Kidney (tissue), 14 donors: ENCODE data around the gene BSPRY. TPM values are rescaled to one million over a fixed set of nuclear protein-coding genes. Genes with fewer than 3 reads are reported as not detected.
"Not testable (repeated sequence)": the region's sequence is repeated elsewhere in the genome, so short reads cannot be mapped to it uniquely, and the experiment has no call there.

ENCODE experiments used
- DNase-seq, 5 donors: peaks; one replicate each; pipeline ENCODE4 v3.0.0-alpha.2; 2013 to 2020
- FAIRE-seq: peaks from 2 replicates; lab custom pipeline; 2012; peaks lifted over from hg19 to GRCh38; lab: Jason Lieb, UNC
- H3K27ac ChIP-seq, 2 donors: one replicate each; pipeline ENCODE4 v1.7.0; 2013; ENCODE audit warnings: low read depth in 2 of 2, low read length in 2 of 2, inconsistent platforms in 1 of 2
- H3K27me3 ChIP-seq: one replicate; pipeline ENCODE4 v1.7.1; 2013; ENCODE audit warnings: low read length, inconsistent platforms; ENCODE audit not compliant: control insufficient read depth, insufficient read depth
- H3K36me3 ChIP-seq, 3 donors: one replicate each; pipeline versions ENCODE4 v1.7.0 to v1.7.1; 2013; ENCODE audit warnings: low read length in 3 of 3, control low read depth in 1 of 3, inconsistent platforms in 1 of 3; ENCODE audit not compliant: insufficient read depth in 3 of 3, control insufficient read depth in 2 of 3
- H3K4me1 ChIP-seq, 3 donors: one replicate each; pipeline versions ENCODE4 v1.7.0 to v1.7.1; 2013; ENCODE audit warnings: low read length in 3 of 3, inconsistent platforms in 1 of 3, low read depth in 1 of 3; ENCODE audit not compliant: control insufficient read depth in 2 of 3, insufficient read depth in 2 of 3
- H3K4me3 ChIP-seq, 3 donors: one replicate each; pipeline versions ENCODE4 v1.7.0 to v1.8.1; 2013; ENCODE audit warnings: low read length in 3 of 3, control low read depth in 1 of 3, inconsistent platforms in 1 of 3
- H3K9ac ChIP-seq, 3 donors: one replicate each; pipeline versions ENCODE4 v1.7.0 to v1.7.1; 2013; ENCODE audit warnings: low read length in 3 of 3, control low read depth in 1 of 3, inconsistent platforms in 1 of 3
- H3K9me3 ChIP-seq, 3 donors: one replicate each; pipeline versions ENCODE4 v1.7.0 to v1.7.1; 2013; ENCODE audit warnings: low read length in 3 of 3, control low read depth in 1 of 3, inconsistent platforms in 1 of 3; ENCODE audit not compliant: control insufficient read depth in 2 of 3, insufficient read depth in 1 of 3
- CTCF ChIP-seq: IDR thresholded peaks from 3 replicates; pipeline ENCODE4 v1.5.1; 2012; ENCODE audit warnings: mild to moderate bottlenecking, moderate library complexity, borderline replicate concordance; ENCODE audit not compliant: insufficient read depth; ENCODE audit errors: extremely low read depth
- intact Hi-C: fragments of 100-400 bp; cut with DNase I; formaldehyde crosslinking; loops from one replicate; pipeline ENCODE4 v1.11.1; 2022
- polyA plus RNA-seq: library from polyadenylated mRNA; stranded (reverse); fragments of 350-450 nt; fragmentation: Illumina TruSeq; extraction: RNeasy Lipid Tissue Mini Kit (QIAGEN cat#74804); gene quantifications from one replicate; pipeline ENCODE4 v1.2.3, GENCODE V29; 2014; ENCODE audit warnings: low read depth, low replicate concordance; ENCODE audit not compliant: insufficient read depth
- total RNA-seq: library from RNA; stranded (reverse); fragmentation: NEBNext Ultra II Directional; extraction: Animal tissue kit (Norgen Biotek cat#: 25700); gene quantifications from one replicate; pipeline ENCODE4 v1.2.1, GENCODE V29; 2021
- donor health status: control.
- donor health status: control.
- donor health status: control.
- donor health status: control.
- donor health status: control.
- donor health status: DM: yes; HTN: yes; CAD: no.
- donor health status: Normal renal cell carcinoma (clear cell type).

The BSPRY gene
- total and polyA plus RNA-seq, 2 donors from 2014 or later = 14.5 to 18.0 TPM

GRCh38 chr9:113375057-113376023 is 26.0 kb downstream of the BSPRY start:
- Histone ChIP-seq H3K4me1 (peaks cover 0 to 14% (median 0%) of the 10 kb centered on the region in 3 donors), H3K4me3 (peak overlapping the region in 2 of 3 donors; percentile 43 to 88), H3K27ac (peak overlapping the region; percentile 13 to 61), H3K27me3 (no peaks in the 10 kb centered on the region), H3K9ac (peak overlapping the region in 2 of 3 donors; percentile 5 to 28), H3K36me3 (peaks cover 0 to 10% (median 0%) of the 10 kb centered on the region in 3 donors), H3K9me3 (no peaks in the 10 kb centered on the region)
- DNase-seq = no peak
- intact Hi-C loops = no loop called here
- no peak for FAIRE-seq
- TF ChIP-seq CTCF = no peak

DNA sequence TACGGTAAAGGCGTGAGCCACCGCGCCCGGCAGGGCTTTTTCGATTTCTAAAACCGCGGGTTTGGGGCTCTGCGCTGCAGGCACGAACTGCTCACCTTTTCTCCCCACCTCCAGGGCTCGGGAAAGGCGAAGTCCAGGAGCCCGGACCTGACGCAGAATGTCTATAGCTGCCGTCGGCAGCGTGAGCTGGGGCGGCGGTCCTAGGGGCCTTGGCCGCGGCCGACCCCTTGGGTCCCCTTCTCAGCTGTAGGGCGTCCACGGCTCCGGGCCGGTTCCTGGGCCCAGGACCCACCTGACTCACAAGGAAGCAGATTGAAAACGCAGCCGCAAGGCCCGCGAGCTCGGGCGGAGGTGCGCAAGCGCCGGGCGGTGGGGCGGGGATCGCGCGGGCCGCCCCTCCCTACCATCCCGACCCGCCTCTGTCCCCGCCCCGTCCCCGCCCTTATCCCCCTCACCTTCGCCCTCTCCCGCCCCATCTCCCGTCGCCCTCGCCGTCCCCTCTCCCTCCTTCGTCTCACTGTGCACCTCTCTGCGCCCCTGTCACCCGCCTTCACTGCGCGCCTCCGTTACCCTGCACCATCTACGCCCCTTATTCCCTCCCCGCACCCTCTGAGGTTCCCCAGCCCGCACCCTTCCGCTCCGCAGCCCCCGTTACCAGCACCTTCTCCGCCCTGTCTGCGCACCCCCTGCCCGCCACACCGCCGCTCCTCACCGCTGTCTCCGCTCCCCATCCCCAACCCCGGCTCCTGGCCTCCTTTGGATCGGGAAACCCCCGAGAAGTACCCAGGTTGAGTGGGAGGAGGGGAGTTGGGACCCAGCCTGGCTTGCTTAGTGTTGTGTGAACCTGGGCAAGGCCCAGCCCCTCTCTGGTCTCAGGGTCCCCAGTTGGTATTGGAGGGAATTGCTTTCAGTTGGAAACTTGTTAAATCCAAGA is 27.6 kb downstream of the BSPRY start, which contains the start of gene HDHD3:
HDHD3 (minus strand) TSS at position 353 of the 934 bp plus-strand sequence. CDS start 2,632 bp downstream, outside the sequence.
- Histone ChIP-seq H3K9ac (peak within 1 kb of the TSS; percentile 50 to 91 (median 90)), H3K27ac (peak within 1 kb of the TSS; percentile 85 to 90), H3K9me3 (no peaks in the 10 kb centered on the region), H3K27me3 (no peaks in the 10 kb centered on the region), H3K4me1 (peaks cover 0 to 18% (median 3%) of the 10 kb centered on the region in 3 donors), H3K4me3 (peak within 1 kb of the TSS; percentile 63 to 88 (median 76)), H3K36me3 (peaks cover 0 to 10% (median 0%) of the 10 kb centered on the region in 3 donors)
- FAIRE-seq (no peak), DNase-seq (peak; percentile 89 to 95 (median 92))
- no peak for TF ChIP-seq CTCF
- intact Hi-C loops = no loop called here

- DNase-seq, H3K4me3 ChIP-seq, H3K36me3 ChIP-seq, H3K27ac ChIP-seq, intact Hi-C loops, H3K27me3 ChIP-seq, H3K9ac ChIP-seq, H3K4me1 ChIP-seq, H3K9me3 ChIP-seq, FAIRE-seq: not testable (repeated sequence)
These were observed 29.9 kb downstream of the BSPRY start for GRCh38 chr9:113379094-113379828.

DNA sequence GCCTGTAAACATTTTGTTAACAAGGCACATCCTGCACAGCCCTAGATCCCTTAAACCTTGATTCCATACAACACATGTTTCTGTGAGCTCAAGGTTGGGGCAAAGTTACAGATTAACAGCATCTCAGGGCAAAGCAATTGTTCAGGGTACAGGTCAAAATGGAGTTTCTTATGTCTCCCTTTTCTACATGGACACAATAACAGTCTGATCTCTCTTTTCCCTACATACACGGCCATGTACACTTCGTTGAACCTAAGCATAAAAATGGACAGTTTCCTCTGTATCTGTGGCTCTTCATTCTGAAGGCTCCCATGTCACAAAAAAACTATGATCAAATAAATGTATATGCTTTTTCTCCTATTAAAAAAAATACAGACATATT is 30.5 kb downstream of the BSPRY start:
- H3K9me3 ChIP-seq, H3K36me3 ChIP-seq, intact Hi-C loops, FAIRE-seq, H3K27me3 ChIP-seq, DNase-seq, H3K4me3 ChIP-seq, H3K4me1 ChIP-seq, H3K9ac ChIP-seq: not testable (repeated sequence)
- peak overlapping the region in 1 of 2 donors; percentile 32 for H3K27ac ChIP-seq
